HepG2 (cell line): Measurements from ENCODE around the gene CSNK2A1. TPM values are rescaled to one million over a fixed set of nuclear protein-coding genes. Genes with fewer than 3 reads are reported as not detected.
A peak's percentile ranks its signal among the peaks of the same experiment; 100 is the strongest.

Source experiments
- BCL3 ChIP-seq: sonication (generic); formaldehyde crosslinking; IDR thresholded peaks from 2 replicates; pipeline ENCODE4 v1.5.1; 2020; ENCODE audit warnings: mild to moderate bottlenecking, missing genetic modification reagents, moderate library complexity
- ERF ChIP-seq: IDR thresholded peaks from 2 replicates; pipeline ENCODE4 v1.6.1; 2018; ENCODE audit warnings: missing biosample characterization, missing genetic modification reagents
- GATA4 ChIP-seq: sonication (generic); IDR thresholded peaks from 2 replicates; pipeline ENCODE4 v1.6.1; 2016; ENCODE audit warnings: antibody characterized with exemption, low read depth, borderline replicate concordance
- GTF3A ChIP-seq: sonication (generic); formaldehyde crosslinking; conservative IDR thresholded peaks from 2 replicates; pipeline ENCODE4 v1.4.0; 2020; ENCODE audit warnings: mild to moderate bottlenecking, missing genetic modification reagents
- LBX2 ChIP-seq: sonication (generic); formaldehyde crosslinking; IDR thresholded peaks from 2 replicates; pipeline ENCODE4 v1.5.0; 2020; ENCODE audit warnings: missing genetic modification reagents, mild to moderate bottlenecking, borderline replicate concordance
- NFE2L2 ChIP-seq: fragments of 150-350 bp; IDR thresholded peaks from 2 replicates; pipeline ENCODE4 v1.6.1; 2014; ENCODE audit warnings: low read length
- PPARG ChIP-seq: conservative IDR thresholded peaks from 2 replicates; pipeline ENCODE4 v1.6.1; 2016; ENCODE audit warnings: missing biosample characterization, missing genetic modification reagents
- RARG ChIP-seq: sonication (generic); formaldehyde crosslinking; IDR thresholded peaks from 2 replicates; pipeline ENCODE4 v1.4.0; 2020; ENCODE audit warnings: low read depth, mild to moderate bottlenecking, missing genetic modification reagents
- SNAPC5 ChIP-seq: sonication (generic); formaldehyde crosslinking; IDR thresholded peaks from 2 replicates; pipeline ENCODE4 v1.8.1; 2023; ENCODE audit warnings: mild to moderate bottlenecking, missing genetic modification reagents, borderline replicate concordance
- TOPORS ChIP-seq: sonication (generic); formaldehyde crosslinking; IDR thresholded peaks from 2 replicates; pipeline ENCODE4 v1.8.0; 2023; ENCODE audit warnings: mild to moderate bottlenecking, missing genetic modification reagents
- ZFP91 ChIP-seq: sonication (generic); formaldehyde crosslinking; IDR thresholded peaks from 2 replicates; pipeline ENCODE4 v1.9.0; 2022; ENCODE audit warnings: missing genetic modification reagents, mild to moderate bottlenecking, borderline replicate concordance
- ZHX2 ChIP-seq, 2 experiments: sonication (generic) in 1 of 2; formaldehyde crosslinking in 1 of 2; IDR thresholded peaks; 2 replicates each; pipeline versions ENCODE4 v1.6.1 to v1.9.0; 2014 to 2022; ENCODE audit warnings: antibody characterized with exemption in 1 of 2, borderline replicate concordance in 1 of 2, inconsistent platforms in 1 of 2, low read depth in 1 of 2, missing genetic modification reagents in 1 of 2
- ZNF224 ChIP-seq: sonication (generic); formaldehyde crosslinking; IDR thresholded peaks from 2 replicates; pipeline ENCODE4 v1.5.0; 2020; ENCODE audit warnings: mild to moderate bottlenecking, missing genetic modification reagents
- ZNF331 ChIP-seq: sonication (generic); formaldehyde crosslinking; IDR thresholded peaks from 2 replicates; pipeline ENCODE4 v1.4.0; 2020; ENCODE audit warnings: missing genetic modification reagents
- ZNF513 ChIP-seq: sonication (generic); formaldehyde crosslinking; conservative IDR thresholded peaks from 2 replicates; pipeline ENCODE4 v1.5.0; 2020; ENCODE audit warnings: missing genetic modification reagents
- ZNF556 ChIP-seq: sonication (generic); formaldehyde crosslinking; IDR thresholded peaks from 2 replicates; pipeline ENCODE4 v1.4.0; 2020; ENCODE audit warnings: mild to moderate bottlenecking, missing genetic modification reagents, borderline replicate concordance
- ZNF589 ChIP-seq: sonication (generic); formaldehyde crosslinking; conservative IDR thresholded peaks from 2 replicates; pipeline ENCODE4 v1.8.0; 2022; ENCODE audit warnings: mild to moderate bottlenecking, moderate library complexity, missing genetic modification reagents
- ZNF75D ChIP-seq: sonication (generic); formaldehyde crosslinking; IDR thresholded peaks from 2 replicates; pipeline ENCODE4 v1.8.1; 2023; ENCODE audit warnings: missing genetic modification reagents, mild to moderate bottlenecking, borderline replicate concordance
- polyA plus RNA-seq, 8 experiments: library from polyadenylated mRNA; depleted of rRNA in 3 of 8; stranded (reverse) in 7 of 8; unstranded in 1 of 8; fragments of >200 nt; fragmentation: Illumina TruSeq in 4 of 8; extraction: Trizol in 4 of 8; gene quantifications; 2 replicates each; pipeline versions ENCODE4 v1.2.1 to v1.2.3, GENCODE V29; 2011 to 2016; ENCODE audit warnings: low read depth in 4 of 8, missing spikeins in 1 of 8, mixed read lengths in 1 of 8; ENCODE audit not compliant: insufficient read depth in 1 of 8
- total RNA-seq, 5 experiments: library from RNA; depleted of rRNA; stranded (reverse); fragments of >200 nt; fragmentation: Illumina TruSeq; extraction: Trizol; gene quantifications; 2 replicates each; pipeline ENCODE4 v1.2.3, GENCODE V29; 2016; ENCODE audit warnings: low read depth in 1 of 5

CSNK2A1 gene
- total and polyA plus RNA-seq, 2 of the 13 experiments (the other 11 are each of a cell fraction or from before 2014, with no cell fraction given) = 153 to 231 TPM

- no peak for TF ChIP-seq ZHX2 (IDR thresholded peaks at IDR 0.05; ENCODE audit: low read depth)
- TF ChIP-seq ZHX2 (CRISPR knock-in tag; IDR thresholded peaks at IDR 0.05; ENCODE audit: borderline replicate concordance) = peak; percentile 56; the same call in 1 of the 2 replicates
- no peak for TF ChIP-seq RARG (CRISPR knock-in tag)
- TF ChIP-seq GTF3A (CRISPR knock-in tag) = no peak
- TF ChIP-seq GATA4 = no peak
- no peak for TF ChIP-seq ZNF75D
- TF ChIP-seq NFE2L2 = no peak
- TF ChIP-seq ZNF513 = no peak
- no peak; the same call in 1 of the 2 replicates for TF ChIP-seq TOPORS (CRISPR knock-in tag)
- 0 out of 2 replicates have a peak, but pooled peaks have one; percentile 44 for TF ChIP-seq LBX2 (CRISPR knock-in tag)
- TF ChIP-seq BCL3 (CRISPR knock-in tag) = no peak
- TF ChIP-seq SNAPC5 (CRISPR knock-in tag) = no peak
- TF ChIP-seq ZFP91 (CRISPR knock-in tag) = no peak
- TF ChIP-seq PPARG = no peak
- no peak for TF ChIP-seq ZNF331 (CRISPR knock-in tag)
- no peak for TF ChIP-seq ERF
- TF ChIP-seq ZNF589 (CRISPR knock-in tag) = no peak
- no peak for TF ChIP-seq ZNF556 (CRISPR knock-in tag)
- peak; percentile 31; the same call in 1 of the 2 replicates for TF ChIP-seq ZNF224
Measured at GRCh38 chr20:544153-544725, 649 bp upstream of the CSNK2A1 start (continued).
